ENCODE data around the gene PPP4R2. TPM values are rescaled to one million over a fixed set of nuclear protein-coding genes. Genes with fewer than 3 reads are reported as not detected.

The PPP4R2 gene
- total RNA-seq, 2 experiments from 2014 or later: 80.0 to 80.9 TPM

DNA sequence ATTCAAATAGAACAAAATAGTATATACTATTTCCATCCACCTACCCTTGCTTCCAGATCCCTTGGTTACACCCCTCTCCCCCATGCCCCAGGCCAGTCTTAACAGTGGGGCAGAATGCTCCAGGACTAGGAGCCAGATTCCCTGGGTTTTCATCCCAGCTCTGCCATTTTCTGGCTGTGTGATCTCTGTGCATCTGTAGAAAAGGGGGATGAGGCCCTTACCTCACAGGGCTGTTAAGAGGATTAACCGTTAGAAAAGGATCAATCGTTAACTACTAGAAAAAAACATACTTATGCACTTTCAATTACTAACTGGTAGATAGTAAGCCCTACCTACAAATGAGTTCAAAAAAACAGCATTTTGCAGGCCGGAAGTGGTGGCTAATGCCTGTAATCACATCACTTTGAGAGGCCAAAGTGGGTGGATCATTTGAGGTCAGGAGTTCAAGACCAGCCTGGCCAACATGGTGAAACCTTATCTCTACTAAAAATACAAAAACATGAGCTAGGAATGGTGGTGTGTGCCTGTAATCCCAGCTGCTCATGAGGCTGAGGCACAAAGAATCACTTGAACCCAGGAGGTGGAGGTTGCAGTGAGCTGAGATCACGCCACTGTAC, 76.6 kb downstream of the PPP4R2 start:
- ChIA-PET CTCF (interaction anchor here (1.0 to 1.9 kb wide), 3 partner anchors 13 to 135 kb away, joined by 5 to 10 read pairs (median 5); no protein-coding TSS in a partner anchor), POLR2A (no interaction called here)
- peaks cover 39% of the 10 kb centered on the region for H3K4me1 Mint-ChIP-seq (ENCODE audit: low read depth)
- ATAC-seq (no peak), DNase-seq (no peak)
- no peak overlapping the region for H3K4me3 Mint-ChIP-seq
- H3K27me3 Mint-ChIP-seq (ENCODE audit: low read depth): no peaks in the 10 kb centered on the region
- peak overlapping the region; percentile 55 for H3K27ac Mint-ChIP-seq
- H3K9me3 Mint-ChIP-seq (ENCODE audit: insufficient read depth): no peaks in the 10 kb centered on the region
- no peaks in the 10 kb centered on the region for H3K36me3 Mint-ChIP-seq (ENCODE audit: low read depth)

DNA sequence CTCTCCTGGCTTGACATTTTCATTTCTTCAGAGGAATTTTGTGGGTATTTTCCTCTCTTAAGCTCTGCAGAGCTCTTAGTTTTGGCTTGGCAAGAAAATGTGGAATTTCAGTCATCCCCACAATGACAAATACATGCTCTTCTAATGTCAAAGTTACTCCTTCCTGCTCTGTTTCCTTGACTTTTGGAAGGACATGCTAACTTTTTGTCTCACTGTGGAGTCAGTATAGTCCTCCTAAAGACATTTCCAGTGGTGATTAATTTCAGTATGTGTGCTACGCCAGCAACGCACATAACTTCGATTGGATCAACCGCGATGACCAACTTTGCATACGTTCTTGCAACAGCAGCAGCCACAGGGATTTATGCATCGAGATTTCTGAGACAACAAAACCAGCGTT, 78.2 kb downstream of the PPP4R2 start:
- ATAC-seq (no peak), DNase-seq (no peak)
- H3K9me3 Mint-ChIP-seq (ENCODE audit: insufficient read depth): no peaks in the 10 kb centered on the region
- peaks cover 39% of the 10 kb centered on the region for H3K4me1 Mint-ChIP-seq (ENCODE audit: low read depth)
- no peak overlapping the region for H3K4me3 Mint-ChIP-seq
- ChIA-PET CTCF (no interaction called here), POLR2A (no interaction called here)
- no peak overlapping the region for H3K27ac Mint-ChIP-seq
- no peaks in the 10 kb centered on the region for H3K27me3 Mint-ChIP-seq (ENCODE audit: low read depth)
- H3K36me3 Mint-ChIP-seq (ENCODE audit: low read depth): no peaks in the 10 kb centered on the region

DNA sequence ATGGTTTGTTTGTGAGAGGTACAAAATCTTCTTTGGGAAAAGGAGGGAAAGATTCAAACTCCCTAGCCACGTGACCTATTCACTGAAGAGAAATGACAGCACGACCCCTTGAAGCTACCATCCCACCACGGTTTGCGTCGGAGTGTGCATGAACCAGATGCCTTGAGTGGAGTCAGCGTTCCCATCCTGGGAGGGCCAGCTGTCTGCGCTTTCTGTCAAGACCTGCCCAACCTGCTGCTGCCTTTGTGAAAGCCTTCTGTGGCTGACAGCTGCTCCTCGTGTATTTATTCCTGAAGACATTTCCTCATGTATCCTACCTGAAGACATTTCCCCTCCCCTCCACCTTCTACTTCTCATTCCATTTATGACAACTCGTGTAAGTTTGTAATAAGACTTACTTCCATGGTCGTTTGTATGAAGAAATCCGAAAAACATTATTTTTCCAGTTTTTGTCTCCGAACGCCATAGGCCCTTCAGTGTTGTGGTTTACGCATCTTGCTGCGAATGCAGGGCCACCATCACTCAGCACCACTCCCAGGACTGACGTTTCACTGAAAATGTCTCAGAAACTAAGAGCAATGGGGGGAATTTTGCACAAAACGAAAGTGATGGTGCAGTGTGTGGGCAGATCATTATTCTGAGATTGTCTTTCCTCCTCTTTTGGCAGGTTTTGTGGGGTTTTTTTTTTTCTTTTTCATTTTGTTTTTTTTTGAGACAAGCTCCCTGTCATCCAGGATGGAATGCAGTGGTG, 83.8 kb downstream of the PPP4R2 start:
- no peaks in the 10 kb centered on the region for H3K9me3 Mint-ChIP-seq (ENCODE audit: insufficient read depth)
- no peaks in the 10 kb centered on the region for H3K4me1 Mint-ChIP-seq (ENCODE audit: low read depth)
- ChIA-PET POLR2A (no interaction called here), CTCF (interaction anchor here (1.7 kb wide), 1 partner anchor 24 kb away, joined by 9 read pairs; no protein-coding TSS in a partner anchor)
- no peak overlapping the region for H3K4me3 Mint-ChIP-seq
- no peaks in the 10 kb centered on the region for H3K27me3 Mint-ChIP-seq (ENCODE audit: low read depth)
- H3K36me3 Mint-ChIP-seq (ENCODE audit: low read depth): no peaks in the 10 kb centered on the region
- ATAC-seq (no peak), DNase-seq (no peak)
- no peak overlapping the region for H3K27ac Mint-ChIP-seq

DNA sequence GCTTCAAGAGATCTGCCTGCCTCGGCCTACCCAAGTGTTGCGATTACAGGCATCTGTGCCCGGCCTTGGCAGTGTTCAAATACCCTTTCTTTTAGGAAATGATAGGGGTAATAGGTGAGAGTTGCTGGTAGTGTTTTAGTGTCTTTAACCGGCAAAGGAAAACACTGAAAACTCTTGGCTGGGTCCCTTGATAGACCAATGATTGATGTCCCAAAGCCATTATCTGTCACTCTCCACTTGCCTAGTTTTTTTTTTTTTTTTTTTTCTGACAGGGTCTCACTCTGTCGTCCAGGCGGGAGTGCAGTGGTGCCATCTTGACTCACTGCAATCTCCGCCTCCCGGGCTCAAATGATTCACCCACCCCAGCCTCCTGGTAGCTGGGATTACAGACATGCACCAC, 84.5 kb downstream of the PPP4R2 start:
- Mint-ChIP-seq H3K4me3 (no peak overlapping the region), H3K27me3 (ENCODE audit: low read depth) (no peaks in the 10 kb centered on the region), H3K27ac (no peak overlapping the region), H3K36me3 (ENCODE audit: low read depth) (no peaks in the 10 kb centered on the region), H3K9me3 (ENCODE audit: insufficient read depth) (no peaks in the 10 kb centered on the region), H3K4me1 (ENCODE audit: low read depth) (peaks cover 3% of the 10 kb centered on the region)
- CTCF ChIA-PET: no interaction called here
- DNase-seq (no peak), ATAC-seq (no peak)
- POLR2A ChIA-PET: no interaction called here

DNA sequence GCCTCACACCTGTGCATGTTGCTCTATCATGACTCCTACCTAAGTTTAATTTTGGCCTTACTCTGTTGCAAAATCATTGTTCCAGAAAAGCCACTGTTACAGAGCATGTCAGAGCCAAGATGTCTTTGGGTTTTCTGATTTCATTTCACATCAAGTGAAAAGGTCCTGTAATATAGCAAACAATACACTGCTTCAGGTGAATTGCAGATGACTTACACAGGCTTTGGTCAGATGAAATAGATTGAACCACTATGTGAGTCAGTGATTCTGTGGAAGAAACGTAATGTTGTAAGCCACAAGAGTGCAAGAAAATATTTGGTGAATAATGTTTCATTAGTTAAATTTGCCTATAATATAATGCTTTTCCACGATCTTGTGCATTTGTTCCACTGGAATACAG, 87.6 kb downstream of the PPP4R2 start:
- ATAC-seq (no peak), DNase-seq (no peak)
- POLR2A ChIA-PET: no interaction called here
- H3K4me3 Mint-ChIP-seq: no peak overlapping the region
- H3K27me3 Mint-ChIP-seq (ENCODE audit: low read depth): peaks cover 5% of the 10 kb centered on the region
- H3K36me3 Mint-ChIP-seq (ENCODE audit: low read depth): no peaks in the 10 kb centered on the region
- peaks cover 8% of the 10 kb centered on the region for H3K4me1 Mint-ChIP-seq (ENCODE audit: low read depth)
- CTCF ChIA-PET: interaction anchor here (3.1 to 3.7 kb wide), 2 partner anchors 28 to 234 kb away, joined by 13 to 47 read pairs; no protein-coding TSS in a partner anchor
- H3K27ac Mint-ChIP-seq: no peak overlapping the region
- no peaks in the 10 kb centered on the region for H3K9me3 Mint-ChIP-seq (ENCODE audit: insufficient read depth)

DNA sequence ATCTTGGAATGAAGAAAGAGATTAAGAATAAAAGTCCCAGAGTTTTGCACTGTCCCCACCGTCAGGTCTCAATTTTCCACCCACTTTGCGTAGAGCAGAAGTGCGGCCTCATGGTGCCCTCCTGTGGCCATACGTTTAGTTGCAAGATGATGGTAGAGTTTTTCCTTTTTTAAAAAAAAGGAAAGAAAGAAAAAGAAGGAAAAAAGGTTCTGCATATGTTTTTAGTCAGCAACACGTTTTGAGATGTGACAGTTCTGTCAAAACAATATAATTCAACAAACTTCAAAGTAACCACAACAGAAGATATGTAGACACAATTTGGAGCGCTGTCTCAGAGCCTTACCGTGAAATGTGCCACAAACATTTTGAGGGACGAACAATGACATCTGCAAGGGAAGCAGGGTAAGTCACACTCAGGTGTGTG, 89.5 kb downstream of the PPP4R2 start:
- Mint-ChIP-seq H3K4me1 (ENCODE audit: low read depth) (peaks cover 8% of the 10 kb centered on the region), H3K36me3 (ENCODE audit: low read depth) (no peaks in the 10 kb centered on the region), H3K4me3 (no peak overlapping the region), H3K9me3 (ENCODE audit: insufficient read depth) (no peaks in the 10 kb centered on the region), H3K27me3 (ENCODE audit: low read depth) (peaks cover 5% of the 10 kb centered on the region), H3K27ac (no peak overlapping the region)
- ChIA-PET CTCF (interaction anchor here (0.7 to 3.7 kb wide), 26 partner anchors 10 to 1210 kb away, joined by 3 to 47 read pairs (median 4); partner anchors contain the start of gene SHQ1), POLR2A (interaction anchor here (0.6 to 0.7 kb wide), 2 partner anchors 235 to 238 kb away, joined by 3 read pairs; partner anchors contain the start of gene SHQ1)
- ATAC-seq: peak; percentile 69
- DNase-seq: peak; percentile 60

DNA sequence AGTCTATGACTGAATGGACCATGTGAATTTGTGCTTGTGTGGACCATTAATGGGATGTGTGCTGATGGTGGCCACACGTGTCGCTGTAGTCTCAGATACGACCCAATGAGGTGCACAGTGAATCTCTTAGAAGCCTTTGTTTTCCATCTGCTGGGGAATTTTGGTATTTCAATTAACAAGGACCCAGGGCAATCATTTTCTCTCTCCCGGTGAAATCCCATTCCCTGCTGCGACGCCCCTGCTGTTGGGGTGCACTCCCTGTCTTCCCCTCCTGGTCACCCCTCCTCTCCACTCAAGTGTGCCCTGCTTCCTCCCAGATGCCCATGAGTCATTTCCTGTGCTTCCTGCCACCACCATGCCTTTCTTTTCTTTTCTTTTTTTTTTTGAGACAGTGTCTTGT, 97.5 kb downstream of the PPP4R2 start:
- H3K27ac Mint-ChIP-seq: peak overlapping the region; percentile 40
- no peaks in the 10 kb centered on the region for H3K36me3 Mint-ChIP-seq (ENCODE audit: low read depth)
- no peak overlapping the region for H3K4me3 Mint-ChIP-seq
- no peak for ATAC-seq
- ChIA-PET CTCF (no interaction called here), POLR2A (no interaction called here)
- H3K9me3 Mint-ChIP-seq (ENCODE audit: insufficient read depth): no peaks in the 10 kb centered on the region
- H3K27me3 Mint-ChIP-seq (ENCODE audit: low read depth): peaks cover 2% of the 10 kb centered on the region
- no peak for DNase-seq
- H3K4me1 Mint-ChIP-seq (ENCODE audit: low read depth): peaks cover 8% of the 10 kb centered on the region

DNA sequence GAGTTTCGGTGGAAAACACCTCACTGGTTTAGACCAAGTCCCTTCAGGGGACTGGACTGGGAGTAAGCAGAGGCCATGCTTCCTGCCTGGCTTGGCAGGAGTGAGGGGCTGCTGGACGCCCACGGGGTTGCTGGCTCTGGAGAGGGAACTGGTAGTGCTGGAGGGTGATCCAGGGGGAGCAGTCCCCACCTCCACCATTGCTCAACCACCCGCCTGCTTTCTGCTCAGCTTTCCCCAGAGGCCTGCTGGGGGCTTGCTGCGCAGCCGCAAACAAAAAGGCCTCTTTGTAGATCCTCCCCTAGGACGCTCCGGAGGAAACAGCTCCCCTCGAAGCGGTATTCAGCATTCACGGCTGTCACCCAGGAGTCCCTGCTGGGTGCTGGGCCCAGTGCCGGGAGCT, 98.3 kb downstream of the PPP4R2 start:
- H3K9me3 Mint-ChIP-seq (ENCODE audit: insufficient read depth): no peaks in the 10 kb centered on the region
- no peaks in the 10 kb centered on the region for H3K36me3 Mint-ChIP-seq (ENCODE audit: low read depth)
- H3K4me3 Mint-ChIP-seq: no peak overlapping the region
- ATAC-seq (no peak), DNase-seq (no peak)
- ChIA-PET POLR2A (no interaction called here), CTCF (interaction anchor here (2.4 kb wide), 1 partner anchor 9 kb away, joined by 7 read pairs; no protein-coding TSS in a partner anchor)
- peaks cover 2% of the 10 kb centered on the region for H3K27me3 Mint-ChIP-seq (ENCODE audit: low read depth)
- no peak overlapping the region for H3K27ac Mint-ChIP-seq
- peaks cover 8% of the 10 kb centered on the region for H3K4me1 Mint-ChIP-seq (ENCODE audit: low read depth)

DNA sequence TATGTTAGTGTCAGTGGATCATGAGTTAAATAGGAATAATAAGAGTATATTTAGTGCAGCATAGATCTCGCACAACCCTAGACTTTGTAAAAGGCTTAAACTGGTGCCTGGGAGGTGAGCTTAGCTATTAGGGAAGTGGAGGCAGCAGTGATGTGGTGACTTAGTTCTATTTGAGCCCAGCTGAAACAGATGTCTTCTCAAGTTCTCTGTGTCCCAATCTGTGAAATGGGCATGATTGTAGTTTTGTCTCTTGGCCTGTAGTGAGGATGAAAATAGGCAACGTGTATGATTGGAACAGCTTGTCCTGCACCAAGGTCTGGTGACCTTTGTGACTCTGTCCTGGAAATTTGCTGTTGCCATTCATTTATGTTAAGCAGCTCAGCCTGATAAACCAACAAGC, 99.6 kb downstream of the PPP4R2 start:
- Mint-ChIP-seq H3K4me1 (ENCODE audit: low read depth) (peaks cover 8% of the 10 kb centered on the region), H3K4me3 (no peak overlapping the region), H3K27ac (no peak overlapping the region), H3K9me3 (ENCODE audit: insufficient read depth) (no peaks in the 10 kb centered on the region), H3K36me3 (ENCODE audit: low read depth) (no peaks in the 10 kb centered on the region), H3K27me3 (ENCODE audit: low read depth) (peaks cover 2% of the 10 kb centered on the region)
- DNase-seq: no peak
- no peak for ATAC-seq
- CTCF ChIA-PET: interaction anchor here (2.4 kb wide), 1 partner anchor 10 kb away, joined by 7 read pairs; no protein-coding TSS in a partner anchor
- POLR2A ChIA-PET: no interaction called here

DNA sequence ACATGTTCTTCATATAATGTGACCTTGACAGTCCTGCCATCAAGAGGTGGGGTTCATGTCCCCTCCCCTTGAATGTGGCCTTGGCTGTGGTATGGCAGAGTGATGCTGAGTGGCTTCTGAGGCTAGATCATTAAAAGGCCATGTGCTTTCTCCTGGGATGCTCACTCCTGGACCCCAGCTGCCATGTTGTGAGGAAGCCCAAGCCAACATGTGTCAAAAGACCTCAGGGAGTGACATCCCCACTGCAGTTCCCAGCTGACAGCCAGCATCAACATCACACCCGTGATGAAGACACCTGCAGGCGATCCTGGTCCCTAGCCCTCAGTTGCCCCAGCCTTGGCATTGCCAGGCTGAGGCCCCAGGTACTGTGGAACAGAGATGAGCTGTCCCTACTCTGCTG, 101.4 kb downstream of the PPP4R2 start:
- no peak overlapping the region for H3K4me3 Mint-ChIP-seq
- H3K9me3 Mint-ChIP-seq (ENCODE audit: insufficient read depth): no peaks in the 10 kb centered on the region
- no peak overlapping the region for H3K27ac Mint-ChIP-seq
- peaks cover 8% of the 10 kb centered on the region for H3K4me1 Mint-ChIP-seq (ENCODE audit: low read depth)
- ATAC-seq (no peak), DNase-seq (no peak)
- ChIA-PET CTCF (no interaction called here), POLR2A (no interaction called here)
- peaks cover 2% of the 10 kb centered on the region for H3K27me3 Mint-ChIP-seq (ENCODE audit: low read depth)
- no peaks in the 10 kb centered on the region for H3K36me3 Mint-ChIP-seq (ENCODE audit: low read depth)

DNA sequence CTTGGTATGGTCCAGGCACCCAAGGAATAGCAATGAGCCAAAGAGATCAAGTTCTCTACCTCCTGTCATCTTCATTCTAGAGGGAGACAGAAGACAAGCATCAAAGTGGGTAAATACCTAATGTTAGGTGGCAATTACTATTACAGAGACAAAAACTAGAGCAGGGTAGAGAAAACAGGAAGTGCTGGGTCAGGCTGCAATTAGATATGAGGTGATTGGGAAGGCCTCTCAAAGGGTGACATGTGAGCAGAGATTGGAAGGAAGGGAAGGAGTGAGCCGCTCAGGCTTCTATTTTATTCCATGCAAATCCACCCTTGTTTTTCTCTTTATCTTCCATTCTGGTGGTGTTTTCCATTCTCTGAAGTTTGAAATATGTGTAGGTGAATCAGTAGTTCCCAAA, 102.3 kb downstream of the PPP4R2 start:
- Mint-ChIP-seq H3K27me3 (ENCODE audit: low read depth) (peaks cover 2% of the 10 kb centered on the region), H3K36me3 (ENCODE audit: low read depth) (no peaks in the 10 kb centered on the region), H3K4me1 (ENCODE audit: low read depth) (peaks cover 8% of the 10 kb centered on the region), H3K9me3 (ENCODE audit: insufficient read depth) (no peaks in the 10 kb centered on the region), H3K27ac (no peak overlapping the region), H3K4me3 (no peak overlapping the region)
- DNase-seq (no peak), ATAC-seq (no peak)
- ChIA-PET CTCF (no interaction called here), POLR2A (no interaction called here)

DNA sequence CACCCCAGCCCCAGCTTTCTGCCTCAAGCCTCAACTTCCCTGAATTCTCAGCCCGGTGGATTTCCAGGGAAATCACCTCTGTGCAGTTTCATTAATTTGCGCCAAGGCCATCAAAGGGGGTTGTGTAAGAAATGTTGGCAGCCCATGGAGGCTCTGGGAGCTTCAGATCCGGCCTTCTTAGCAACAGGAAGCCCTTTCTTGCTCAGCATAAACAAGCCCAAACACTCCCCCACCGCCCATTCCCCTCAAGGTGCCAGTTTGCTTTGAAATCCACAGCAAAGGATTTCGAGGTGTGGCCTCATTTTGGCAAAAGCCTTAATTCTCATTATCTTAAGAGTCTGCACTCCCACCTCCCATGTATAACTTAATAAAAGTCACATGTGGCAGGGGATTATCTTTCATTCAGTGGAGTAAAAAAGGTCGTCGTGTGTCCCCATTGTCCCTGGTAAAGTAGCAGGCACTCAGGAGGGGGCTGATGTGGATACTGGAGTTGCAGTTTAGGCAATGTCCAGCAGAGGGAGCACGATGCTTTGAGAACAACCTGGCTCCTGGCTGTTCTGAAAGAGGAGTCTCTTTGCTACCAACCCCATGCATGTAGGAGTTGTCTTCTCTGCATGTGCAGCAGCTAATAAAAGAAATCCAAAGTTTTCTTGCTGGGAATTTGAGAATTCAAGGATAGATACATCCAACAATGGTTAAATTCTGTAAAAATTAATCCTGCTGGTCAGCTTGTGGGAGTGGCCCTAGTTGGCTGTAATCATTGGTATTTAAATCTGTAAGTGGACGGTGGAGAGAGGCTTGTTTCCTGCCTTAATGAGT, 104.3 kb downstream of the PPP4R2 start:
- ATAC-seq (peak; percentile 78), DNase-seq (peak; percentile 85)
- no peaks in the 10 kb centered on the region for H3K36me3 Mint-ChIP-seq (ENCODE audit: low read depth)
- POLR2A ChIA-PET: no interaction called here
- H3K9me3 Mint-ChIP-seq (ENCODE audit: insufficient read depth): no peaks in the 10 kb centered on the region
- H3K27ac Mint-ChIP-seq: no peak overlapping the region
- H3K4me3 Mint-ChIP-seq: no peak overlapping the region
- CTCF ChIA-PET: interaction anchor here (0.7 to 3.0 kb wide), 6 partner anchors 11 to 402 kb away, joined by 3 to 13 read pairs (median 3); no protein-coding TSS in a partner anchor
- H3K27me3 Mint-ChIP-seq (ENCODE audit: low read depth): no peaks in the 10 kb centered on the region
- H3K4me1 Mint-ChIP-seq (ENCODE audit: low read depth): no peaks in the 10 kb centered on the region
